HG02840 (cell line): ENCODE measurements around the gene SLC35F4.
"Not testable (repeated sequence)": the region's sequence is repeated elsewhere in the genome, so short reads cannot be mapped to it uniquely, and the experiment has no call there.

Source experiments
- ATAC-seq: cut with Tn5 transposase; IDR thresholded peaks from one replicate; pipeline ENCODE4 v1.9.1; 2021; ENCODE audit warnings: mild to moderate bottlenecking, moderate library complexity, moderate number of reproducible peaks; ENCODE audit not compliant: unreplicated experiment, low FRiP score

The SLC35F4 gene

GRCh38 chr14:57812741-57813140 lies 53.2 kb downstream of the SLC35F4 start:
- no peak for ATAC-seq

DNA sequence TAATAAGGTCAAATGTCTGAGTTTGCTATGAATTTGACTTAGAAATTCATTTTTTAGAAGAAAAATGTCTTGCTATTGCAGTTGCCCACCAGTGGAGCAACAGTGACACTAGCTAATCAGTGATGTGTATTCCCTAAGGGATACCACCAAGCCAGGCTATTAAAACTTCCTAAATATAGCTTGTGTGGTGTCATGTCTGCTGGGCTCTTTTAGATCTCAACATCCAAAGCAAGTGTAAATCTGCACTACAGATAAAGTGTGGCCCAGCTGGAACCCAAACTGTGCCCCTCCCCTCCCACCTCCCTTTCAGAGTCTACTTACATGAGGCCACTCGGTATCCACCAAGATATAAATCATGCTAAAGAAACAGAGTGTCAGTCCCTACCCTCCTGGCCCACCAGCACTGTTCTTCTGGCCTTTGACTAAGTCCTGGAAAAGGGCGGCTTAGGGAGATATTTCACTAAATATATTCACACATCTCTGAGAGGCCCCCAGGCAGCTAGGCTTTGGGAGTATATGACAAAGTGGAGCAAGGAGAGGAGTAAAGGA lies 53.8 kb downstream of the SLC35F4 start:
- no peak for ATAC-seq

- ATAC-seq = no peak
Measured at GRCh38 chr14:57809808-57810207, 56.1 kb downstream of the SLC35F4 start.

GRCh38 chr14:57797160-57797559 lies 68.7 kb downstream of the SLC35F4 start:
- no peak for ATAC-seq

- ATAC-seq = no peak
Measured at GRCh38 chr14:57796556-57796955, 69.3 kb downstream of the SLC35F4 start.

DNA sequence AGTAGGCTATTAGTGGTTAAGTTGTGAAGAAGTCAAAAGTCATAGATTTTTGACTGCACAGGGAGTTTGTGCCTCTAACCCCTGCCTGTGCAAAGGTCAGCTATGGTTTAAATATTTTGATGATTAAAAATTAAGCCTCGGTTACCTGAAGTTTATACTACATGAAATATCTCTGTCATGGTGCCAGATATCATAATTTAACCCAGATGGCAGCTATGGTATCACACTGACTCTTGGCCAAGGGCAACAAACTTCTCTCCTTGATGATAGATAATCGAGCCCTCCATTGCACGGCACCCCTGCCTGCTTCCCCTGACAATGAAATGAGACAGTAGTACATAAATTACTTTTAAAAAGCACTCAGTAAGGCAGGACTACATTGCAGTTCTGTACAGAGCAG lies 80.8 kb downstream of the SLC35F4 start:
- no peak for ATAC-seq

DNA sequence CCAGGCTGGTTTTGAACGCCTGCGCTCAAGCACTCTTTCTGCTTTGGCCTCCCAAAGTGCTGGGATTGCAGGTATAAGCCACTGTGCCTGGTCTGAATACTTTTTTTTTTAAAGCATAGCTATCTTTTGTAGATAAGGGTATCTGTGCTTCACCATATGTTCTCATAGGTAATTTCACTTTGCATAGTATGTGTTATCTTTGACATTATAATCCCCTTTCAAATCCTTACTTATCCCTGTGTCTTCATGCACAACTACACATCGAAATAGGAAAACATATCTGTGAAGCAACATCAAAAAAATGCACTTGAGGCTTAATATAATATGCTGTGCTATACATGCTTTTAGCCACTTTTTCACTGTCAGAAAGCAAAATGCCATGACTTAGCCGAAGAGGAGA lies 94.1 kb downstream of the SLC35F4 start:
- ATAC-seq = no peak

- no peak for ATAC-seq
Measured at GRCh38 chr14:57769863-57770523, 95.9 kb downstream of the SLC35F4 start.

DNA sequence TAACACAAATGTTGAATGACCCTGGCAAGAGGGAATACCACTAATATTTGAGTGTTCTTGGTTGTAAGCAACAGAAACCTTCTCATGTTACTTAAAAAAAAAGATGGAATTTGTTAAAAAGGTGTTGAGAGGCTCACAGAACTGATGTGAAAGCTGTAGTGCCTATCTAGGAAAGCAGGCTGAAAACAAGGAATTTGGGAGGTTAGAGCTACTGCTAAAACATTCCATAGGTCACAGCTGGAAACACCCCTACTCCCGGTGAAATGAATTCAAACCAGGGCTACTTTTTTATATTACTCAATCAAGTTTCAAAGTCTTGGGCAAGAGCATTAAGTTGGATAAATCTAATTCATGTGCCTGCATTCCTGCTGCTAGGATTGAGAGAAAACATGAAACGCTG lies 104.1 kb downstream of the SLC35F4 start:
- no peak for ATAC-seq

GRCh38 chr14:57760896-57761295 lies 105.0 kb downstream of the SLC35F4 start:
- no peak for ATAC-seq

DNA sequence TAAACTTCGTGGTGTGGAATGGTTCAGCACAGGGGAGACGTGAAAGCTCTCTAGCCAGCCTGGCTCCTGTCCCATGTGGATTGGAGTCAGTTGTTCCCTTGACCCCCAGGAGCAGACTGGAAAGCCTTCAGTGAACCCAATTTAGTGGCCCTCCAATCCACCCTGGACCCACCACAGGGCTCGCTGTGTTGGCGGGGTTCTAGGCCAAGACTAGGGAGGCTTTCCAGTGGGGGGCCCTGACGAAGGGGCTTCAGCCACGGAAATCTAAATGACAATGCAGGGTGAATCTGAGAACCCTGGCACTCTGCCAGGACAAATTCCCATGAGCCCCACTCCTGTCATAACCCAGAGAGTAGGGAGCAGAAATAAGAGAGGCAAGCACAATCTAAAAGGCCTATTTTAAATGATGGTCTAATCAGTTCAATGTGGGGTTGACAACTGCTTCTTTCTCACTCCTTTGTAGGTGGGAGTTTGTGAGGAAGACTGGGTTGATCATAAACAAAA lies 110.8 kb downstream of the SLC35F4 start:
- ATAC-seq = no peak

DNA sequence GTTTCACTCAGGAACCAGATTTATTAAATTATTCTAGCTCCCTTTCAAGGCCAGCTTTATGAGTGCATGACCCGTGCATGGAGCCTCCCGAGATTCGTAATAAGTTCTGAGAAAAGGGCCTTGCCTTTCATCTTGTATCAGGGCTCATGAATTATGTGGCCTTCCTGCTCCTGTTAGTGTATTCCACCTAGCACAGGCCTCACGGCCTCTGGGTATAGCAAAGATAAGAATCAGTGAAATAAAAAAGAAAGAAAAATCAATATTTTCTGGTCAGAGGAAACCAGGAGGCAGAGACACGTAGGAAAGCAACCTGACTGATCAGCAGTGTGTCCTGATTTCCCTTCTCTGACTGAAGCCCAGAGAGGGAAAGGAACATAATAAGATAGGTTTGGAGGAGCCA lies 111.4 kb downstream of the SLC35F4 start:
- no peak for ATAC-seq

GRCh38 chr14:57753821-57754220 lies 112.1 kb downstream of the SLC35F4 start:
- ATAC-seq = no peak

GRCh38 chr14:57752142-57752695 lies 113.7 kb downstream of the SLC35F4 start:
- ATAC-seq = not testable (repeated sequence)

- no peak for ATAC-seq
Measured at GRCh38 chr14:57751400-57751799, 114.5 kb downstream of the SLC35F4 start.

GRCh38 chr14:57749267-57749666 lies 116.6 kb downstream of the SLC35F4 start:
- no peak for ATAC-seq

DNA sequence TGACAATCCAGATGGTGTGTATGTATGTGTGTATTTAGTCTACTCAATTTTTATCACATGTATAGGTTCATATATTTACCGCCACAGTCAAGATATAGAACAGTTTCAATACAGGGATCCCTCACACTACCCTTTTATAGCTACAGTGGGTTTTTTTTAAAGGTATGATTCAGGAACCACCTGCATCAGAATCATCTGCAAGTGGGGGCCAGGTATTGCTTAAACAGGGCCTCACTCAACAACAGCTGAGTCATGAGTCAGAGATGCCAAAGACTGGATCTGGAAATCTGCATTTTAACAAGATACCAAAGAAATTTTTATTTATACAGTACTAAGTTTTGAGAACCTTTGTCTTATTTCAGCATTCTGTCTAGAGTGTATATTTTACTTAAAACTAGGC lies 117.6 kb downstream of the SLC35F4 start:
- no peak for ATAC-seq

DNA sequence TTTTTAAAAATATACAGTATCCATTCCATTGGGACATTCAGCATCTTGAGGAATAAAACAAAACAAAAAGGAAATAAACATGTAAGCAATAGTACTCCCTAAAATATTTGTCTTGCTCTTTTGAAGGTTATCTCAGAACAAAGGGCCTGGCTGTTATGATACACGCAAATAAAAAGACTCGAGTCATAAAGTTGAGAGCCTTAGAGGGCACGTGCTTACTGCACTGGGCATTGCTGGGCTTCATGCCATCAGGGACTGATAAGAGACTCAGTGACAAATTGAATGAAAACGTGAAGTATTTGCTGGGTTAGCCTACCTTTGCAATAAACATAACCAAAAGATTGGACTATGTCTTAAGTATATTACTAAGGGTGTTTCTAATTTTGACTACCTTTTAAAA lies 118.9 kb downstream of the SLC35F4 start:
- no peak for ATAC-seq

GRCh38 chr14:57746563-57746962 lies 119.3 kb downstream of the SLC35F4 start:
- ATAC-seq = no peak

GRCh38 chr14:57739516-57739915 lies 126.4 kb downstream of the SLC35F4 start:
- ATAC-seq = no peak

DNA sequence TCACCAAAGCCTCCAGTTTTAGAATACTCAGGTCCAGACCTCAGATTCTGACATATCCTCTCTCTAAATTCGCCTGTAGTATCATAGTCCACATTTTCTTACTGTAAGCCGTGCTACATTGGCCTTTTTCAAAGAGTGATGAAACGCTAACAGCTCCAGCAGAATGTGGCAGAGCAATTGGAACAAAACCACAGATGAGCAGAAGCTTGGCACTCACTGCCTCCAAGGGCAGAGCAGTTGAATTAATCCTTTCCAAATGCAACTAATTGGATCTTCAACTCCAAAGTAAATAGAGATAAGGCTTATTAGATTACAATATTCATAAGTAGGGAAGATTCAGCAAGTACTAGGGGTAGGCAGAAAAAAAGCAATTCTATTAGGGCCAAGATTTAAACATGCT lies 128.3 kb downstream of the SLC35F4 start:
- ATAC-seq = no peak

DNA sequence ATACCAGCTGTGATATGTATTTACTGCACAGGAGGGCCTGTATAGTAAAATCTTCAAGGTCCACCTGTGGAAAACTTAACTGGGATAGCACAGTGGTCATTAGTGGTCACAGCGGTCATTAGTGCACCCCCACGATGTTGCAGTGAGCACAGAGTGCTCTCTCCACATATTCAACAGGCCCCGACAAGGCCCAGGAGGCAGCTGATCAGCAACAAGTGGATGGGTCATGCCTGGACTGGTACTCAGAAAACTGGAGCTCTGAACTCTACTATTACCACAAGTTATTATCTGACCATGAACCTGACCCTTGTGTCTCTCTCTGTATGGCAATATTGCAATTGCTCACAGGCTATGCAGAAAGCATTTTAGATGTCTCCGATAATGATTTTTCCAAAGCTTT lies 129.5 kb downstream of the SLC35F4 start:
- ATAC-seq = no peak
